Stimulated activated naive CD4-positive, alpha-beta T cell treated with Interleukin-2 at 50 U/mL for 16 hours (primary cell): ENCODE data around the gene COL20A1.

Source experiments
- DNase-seq: peaks from one replicate; lab custom pipeline; 2025; lab: John Stamatoyannopoulos, UW

COL20A1 gene

GRCh38 chr20:63363013-63363957 is 70.3 kb downstream of the COL20A1 start:
- DNase-seq, result no peak

GRCh38 chr20:63363981-63364561 is 71.1 kb downstream of the COL20A1 start:
- DNase-seq, result no peak

- DNase-seq, result no peak
Measured at GRCh38 chr20:63364801-63365585, 72.0 kb downstream of the COL20A1 start.

GRCh38 chr20:63365601-63366389 is 72.8 kb downstream of the COL20A1 start:
- no peak for DNase-seq

GRCh38 chr20:63366390-63367365 is 73.7 kb downstream of the COL20A1 start:
- DNase-seq, result no peak

- DNase-seq, result no peak
Measured at GRCh38 chr20:63367446-63368055, 74.6 kb downstream of the COL20A1 start.

GRCh38 chr20:63368151-63368550 is 75.2 kb downstream of the COL20A1 start:
- no peak for DNase-seq

- DNase-seq, result no peak
Measured at GRCh38 chr20:63369024-63369530, 76.1 kb downstream of the COL20A1 start.

- DNase-seq, result no peak
Measured at GRCh38 chr20:63369724-63370617, 77.0 kb downstream of the COL20A1 start.

- no peak for DNase-seq
Measured at GRCh38 chr20:63370618-63371187, 77.7 kb downstream of the COL20A1 start.

GRCh38 chr20:63371291-63371865 is 78.4 kb downstream of the COL20A1 start:
- no peak for DNase-seq

- no peak for DNase-seq
Measured at GRCh38 chr20:63372971-63373885, 80.2 kb downstream of the COL20A1 start.

- DNase-seq, result no peak
Measured at GRCh38 chr20:63373996-63374395, 81.0 kb downstream of the COL20A1 start.

GRCh38 chr20:63374504-63374903 is 81.5 kb downstream of the COL20A1 start:
- DNase-seq, result no peak

GRCh38 chr20:63375438-63375837 is 82.5 kb downstream of the COL20A1 start:
- DNase-seq, result no peak

GRCh38 chr20:63376283-63377250 is 83.6 kb downstream of the COL20A1 start:
- no peak for DNase-seq
